Measurements from ENCODE around the gene PRKCA.

DNA sequence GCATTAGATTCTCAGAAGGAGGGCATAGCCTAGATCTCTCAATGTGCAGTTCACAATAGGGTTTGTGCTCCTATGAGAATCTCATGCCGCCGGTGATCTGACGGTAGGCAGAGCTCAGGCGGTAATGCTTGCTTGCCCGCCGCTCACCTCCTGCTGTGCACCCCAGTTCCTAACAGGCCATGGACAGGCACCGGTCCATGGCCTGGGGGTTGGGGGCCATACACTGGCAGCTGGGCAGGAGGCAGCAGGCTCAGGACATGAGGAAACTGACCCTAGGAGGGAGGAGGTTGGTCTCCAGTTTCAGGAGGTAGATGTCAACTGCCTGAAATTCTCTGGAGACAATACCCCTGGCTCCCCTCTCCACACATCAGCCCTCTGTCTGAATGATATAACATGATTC lies 287.5 kb downstream of the PRKCA start:
- TF ChIP-seq, protein P1, sequence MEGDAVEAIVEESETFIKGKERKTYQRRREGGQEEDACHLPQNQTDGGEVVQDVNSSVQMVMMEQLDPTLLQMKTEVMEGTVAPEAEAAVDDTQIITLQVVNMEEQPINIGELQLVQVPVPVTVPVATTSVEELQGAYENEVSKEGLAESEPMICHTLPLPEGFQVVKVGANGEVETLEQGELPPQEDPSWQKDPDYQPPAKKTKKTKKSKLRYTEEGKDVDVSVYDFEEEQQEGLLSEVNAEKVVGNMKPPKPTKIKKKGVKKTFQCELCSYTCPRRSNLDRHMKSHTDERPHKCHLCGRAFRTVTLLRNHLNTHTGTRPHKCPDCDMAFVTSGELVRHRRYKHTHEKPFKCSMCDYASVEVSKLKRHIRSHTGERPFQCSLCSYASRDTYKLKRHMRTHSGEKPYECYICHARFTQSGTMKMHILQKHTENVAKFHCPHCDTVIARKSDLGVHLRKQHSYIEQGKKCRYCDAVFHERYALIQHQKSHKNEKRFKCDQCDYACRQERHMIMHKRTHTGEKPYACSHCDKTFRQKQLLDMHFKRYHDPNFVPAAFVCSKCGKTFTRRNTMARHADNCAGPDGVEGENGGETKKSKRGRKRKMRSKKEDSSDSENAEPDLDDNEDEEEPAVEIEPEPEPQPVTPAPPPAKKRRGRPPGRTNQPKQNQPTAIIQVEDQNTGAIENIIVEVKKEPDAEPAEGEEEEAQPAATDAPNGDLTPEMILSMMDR (IDR thresholded peaks at IDR 0.05), result no peak
- TF ChIP-seq POLR2AphosphoS5 (IDR thresholded peaks at IDR 0.05), result no peak

All from prostate gland (tissue), 2 donors.